Kidney epithelial cell (primary cell): Measurements from ENCODE around the gene ALX3. TPM values are rescaled to one million over a fixed set of nuclear protein-coding genes. Genes with fewer than 3 reads are reported as not detected.

Experiments used
- DNase-seq: peaks from one replicate; pipeline ENCODE4 v3.0.0-alpha.2; 2010; ENCODE audit warnings: low read depth
- H3K27me3 ChIP-seq: 2 replicates; pipeline ENCODE4 v1.6.0; 2011; ENCODE audit warnings: low read length; ENCODE audit not compliant: control insufficient read depth, insufficient read depth
- H3K36me3 ChIP-seq: 2 replicates; pipeline ENCODE4 v1.5.1; 2011; ENCODE audit warnings: low read length; ENCODE audit not compliant: control insufficient read depth, insufficient read depth
- H3K4me3 ChIP-seq: 2 replicates; pipeline ENCODE4 v1.5.1; 2011; ENCODE audit warnings: low read depth, mild to moderate bottlenecking, control low read depth, low read length
- CTCF ChIP-seq: IDR thresholded peaks from 2 replicates; pipeline ENCODE4 v1.5.1; 2011; ENCODE audit warnings: mild to moderate bottlenecking, moderate library complexity, low read length, control low read depth, inconsistent platforms; ENCODE audit not compliant: insufficient read depth, poor library complexity, severe bottlenecking
- total RNA-seq: library from RNA; depleted of rRNA; stranded (reverse); fragments of >200 nt; gene quantifications from 2 replicates; pipeline ENCODE4 v1.2.3, GENCODE V29; 2015

The ALX3 gene
- total RNA-seq: not detected in 2 replicates

- no peak for DNase-seq
- Histone ChIP-seq H3K4me3 (no peak within 1 kb of the TSS), H3K27me3 (peaks cover 71% of the 10 kb centered on the region)
Observed at GRCh38 chr1:110070671-110071242, at the start of gene ALX3. Gene ALX3, minus strand, starts transcription at chr1:110070672. Its CDS starts 60 bp downstream, at chr1:110070612.

GRCh38 chr1:110119843-110120242 is 49.4 kb upstream of the ALX3 start:
- no peak for DNase-seq
- Histone ChIP-seq H3K36me3 (no peaks in the 10 kb centered on the region), H3K27me3 (peaks cover 16% of the 10 kb centered on the region), H3K4me3 (no peak overlapping the region)
- TF ChIP-seq CTCF: no peak

More at GRCh38 chr1:110070671-110071242, at the start of gene ALX3:
- H3K36me3 ChIP-seq: no peaks in the 10 kb centered on the region
- no peak for TF ChIP-seq CTCF

- no peak for TF ChIP-seq CTCF
- H3K4me3 ChIP-seq: no peak overlapping the region
- no peaks in the 10 kb centered on the region for H3K36me3 ChIP-seq
- no peak for DNase-seq
- peaks cover 27% of the 10 kb centered on the region for H3K27me3 ChIP-seq
Observed at GRCh38 chr1:110118636-110119396, 48.3 kb upstream of the ALX3 start.

- no peak for TF ChIP-seq CTCF
- H3K27me3 ChIP-seq: peaks cover 43% of the 10 kb centered on the region
- DNase-seq: no peak
- no peak overlapping the region for H3K4me3 ChIP-seq
- no peaks in the 10 kb centered on the region for H3K36me3 ChIP-seq
Observed at GRCh38 chr1:110114784-110115183, 44.3 kb upstream of the ALX3 start.

GRCh38 chr1:110114173-110114572 is 43.7 kb upstream of the ALX3 start:
- Histone ChIP-seq H3K36me3 (no peaks in the 10 kb centered on the region), H3K27me3 (peaks cover 43% of the 10 kb centered on the region), H3K4me3 (no peak overlapping the region)
- no peak for DNase-seq
- TF ChIP-seq CTCF: no peak

GRCh38 chr1:110113551-110113950 is 43.1 kb upstream of the ALX3 start:
- Histone ChIP-seq H3K36me3 (no peaks in the 10 kb centered on the region), H3K4me3 (no peak overlapping the region), H3K27me3 (peaks cover 46% of the 10 kb centered on the region)
- no peak for TF ChIP-seq CTCF
- no peak for DNase-seq
